Measurements from ENCODE around the gene ZNF470.

- TF ChIP-seq EZH2phosphoT487 (IDR thresholded peaks at IDR 0.05) (no peak), CTCF (IDR thresholded peaks at IDR 0.05) (no peak)
These were observed 70.8 kb downstream of the ZNF470 start for GRCh38 chr19:56637976-56638555.

Data from neural progenitor cell (in vitro differentiated cells).